ENCODE measurements around the gene IDI1. TPM values are rescaled to one million over a fixed set of nuclear protein-coding genes. Genes with fewer than 3 reads are reported as not detected.

IDI1 gene
- total and polyA plus RNA-seq, 2 of the 13 experiments (the other 11 are each of a cell fraction or from before 2014, with no cell fraction given) = 44.4 to 145 TPM

DNA sequence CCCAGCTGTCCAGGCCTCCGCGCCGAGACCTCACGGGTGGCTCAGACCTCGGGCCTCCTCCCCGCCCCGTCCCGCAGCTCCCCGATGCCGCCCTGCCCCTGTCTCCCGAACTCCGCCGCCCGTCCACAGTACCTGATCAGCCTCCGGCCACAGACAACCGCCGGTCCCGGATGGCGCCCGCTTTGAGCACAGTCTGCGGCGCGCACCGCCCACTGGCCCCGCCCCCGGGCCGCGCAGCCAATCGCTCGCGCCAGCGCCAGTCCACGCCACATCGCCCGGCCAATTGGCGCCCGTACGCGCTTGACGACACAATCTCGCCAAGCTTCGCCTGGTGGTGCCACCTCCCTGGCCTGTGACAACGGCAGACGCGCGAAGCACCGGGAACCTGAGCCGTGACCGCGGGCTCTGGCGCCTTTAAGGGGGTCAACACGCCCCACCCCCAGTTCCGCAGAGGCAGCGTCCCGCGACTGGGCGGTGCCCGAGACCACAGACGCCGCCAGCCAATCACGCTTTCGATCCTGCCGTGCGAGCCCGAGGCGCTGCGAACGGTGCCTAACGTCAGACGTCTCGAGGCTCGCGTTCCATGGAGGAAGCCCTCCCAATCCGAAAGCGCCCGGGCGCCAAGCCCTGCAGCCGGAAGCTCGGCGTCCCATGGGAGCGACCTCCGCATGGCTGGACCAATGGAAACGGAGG lies at the start of gene IDI1 (continued):
- TF ChIP-seq FOXJ3 (CRISPR knock-in tag; IDR thresholded peaks at IDR 0.05; ENCODE audit: borderline replicate concordance) (peak; percentile 67), ZNF841 (CRISPR knock-in tag; IDR thresholded peaks at IDR 0.05; ENCODE audit: borderline replicate concordance) (no peak), ZKSCAN8 (CRISPR knock-in tag; IDR thresholded peaks at IDR 0.05; ENCODE audit: borderline replicate concordance) (no peak), HNRNPH1 (optimal IDR thresholded peaks at IDR 0.05; ENCODE audit: low read depth, low read length) (no peak), ZNF616 (CRISPR knock-in tag; IDR thresholded peaks at IDR 0.05; ENCODE audit: low read depth) (no peak), NFYB (CRISPR knock-in tag; IDR thresholded peaks at IDR 0.05) (peak; percentile 89), ELF3 (CRISPR knock-in tag; IDR thresholded peaks at IDR 0.05) (peak; percentile 28), RFX3 (CRISPR knock-in tag; IDR thresholded peaks at IDR 0.05) (0 out of 2 replicates have a peak, but pooled peaks have one; percentile 8), ZNF367 (CRISPR knock-in tag; IDR thresholded peaks at IDR 0.05; ENCODE audit: borderline replicate concordance) (0 out of 2 replicates have a peak, but pooled peaks have one; percentile 47), TOE1 (CRISPR knock-in tag; IDR thresholded peaks at IDR 0.05) (no peak), ZNF761 (CRISPR knock-in tag; conservative IDR thresholded peaks at IDR 0.05) (peak; percentile 77; the same call in 1 of the 2 replicates)
- TF ChIP-seq, protein P1, sequence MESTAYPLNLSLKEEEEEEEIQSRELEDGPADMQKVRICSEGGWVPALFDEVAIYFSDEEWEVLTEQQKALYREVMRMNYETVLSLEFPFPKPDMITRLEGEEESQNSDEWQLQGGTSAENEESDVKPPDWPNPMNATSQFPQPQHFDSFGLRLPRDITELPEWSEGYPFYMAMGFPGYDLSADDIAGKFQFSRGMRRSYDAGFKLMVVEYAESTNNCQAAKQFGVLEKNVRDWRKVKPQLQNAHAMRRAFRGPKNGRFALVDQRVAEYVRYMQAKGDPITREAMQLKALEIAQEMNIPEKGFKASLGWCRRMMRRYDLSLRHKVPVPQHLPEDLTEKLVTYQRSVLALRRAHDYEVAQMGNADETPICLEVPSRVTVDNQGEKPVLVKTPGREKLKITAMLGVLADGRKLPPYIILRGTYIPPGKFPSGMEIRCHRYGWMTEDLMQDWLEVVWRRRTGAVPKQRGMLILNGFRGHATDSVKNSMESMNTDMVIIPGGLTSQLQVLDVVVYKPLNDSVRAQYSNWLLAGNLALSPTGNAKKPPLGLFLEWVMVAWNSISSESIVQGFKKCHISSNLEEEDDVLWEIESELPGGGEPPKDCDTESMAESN (CRISPR knock-in tag; conservative IDR thresholded peaks at IDR 0.05) = peak; percentile 89
- TF ChIP-seq, protein P2, sequence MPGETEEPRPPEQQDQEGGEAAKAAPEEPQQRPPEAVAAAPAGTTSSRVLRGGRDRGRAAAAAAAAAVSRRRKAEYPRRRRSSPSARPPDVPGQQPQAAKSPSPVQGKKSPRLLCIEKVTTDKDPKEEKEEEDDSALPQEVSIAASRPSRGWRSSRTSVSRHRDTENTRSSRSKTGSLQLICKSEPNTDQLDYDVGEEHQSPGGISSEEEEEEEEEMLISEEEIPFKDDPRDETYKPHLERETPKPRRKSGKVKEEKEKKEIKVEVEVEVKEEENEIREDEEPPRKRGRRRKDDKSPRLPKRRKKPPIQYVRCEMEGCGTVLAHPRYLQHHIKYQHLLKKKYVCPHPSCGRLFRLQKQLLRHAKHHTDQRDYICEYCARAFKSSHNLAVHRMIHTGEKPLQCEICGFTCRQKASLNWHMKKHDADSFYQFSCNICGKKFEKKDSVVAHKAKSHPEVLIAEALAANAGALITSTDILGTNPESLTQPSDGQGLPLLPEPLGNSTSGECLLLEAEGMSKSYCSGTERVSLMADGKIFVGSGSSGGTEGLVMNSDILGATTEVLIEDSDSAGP (CRISPR knock-in tag; IDR thresholded peaks at IDR 0.05; ENCODE audit: borderline replicate concordance) = peak; percentile 100
- TF ChIP-seq, protein P3, sequence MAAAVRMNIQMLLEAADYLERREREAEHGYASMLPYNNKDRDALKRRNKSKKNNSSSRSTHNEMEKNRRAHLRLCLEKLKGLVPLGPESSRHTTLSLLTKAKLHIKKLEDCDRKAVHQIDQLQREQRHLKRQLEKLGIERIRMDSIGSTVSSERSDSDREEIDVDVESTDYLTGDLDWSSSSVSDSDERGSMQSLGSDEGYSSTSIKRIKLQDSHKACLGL (CRISPR knock-in tag; IDR thresholded peaks at IDR 0.05) = peak; percentile 86
- TF ChIP-seq, protein P4, sequence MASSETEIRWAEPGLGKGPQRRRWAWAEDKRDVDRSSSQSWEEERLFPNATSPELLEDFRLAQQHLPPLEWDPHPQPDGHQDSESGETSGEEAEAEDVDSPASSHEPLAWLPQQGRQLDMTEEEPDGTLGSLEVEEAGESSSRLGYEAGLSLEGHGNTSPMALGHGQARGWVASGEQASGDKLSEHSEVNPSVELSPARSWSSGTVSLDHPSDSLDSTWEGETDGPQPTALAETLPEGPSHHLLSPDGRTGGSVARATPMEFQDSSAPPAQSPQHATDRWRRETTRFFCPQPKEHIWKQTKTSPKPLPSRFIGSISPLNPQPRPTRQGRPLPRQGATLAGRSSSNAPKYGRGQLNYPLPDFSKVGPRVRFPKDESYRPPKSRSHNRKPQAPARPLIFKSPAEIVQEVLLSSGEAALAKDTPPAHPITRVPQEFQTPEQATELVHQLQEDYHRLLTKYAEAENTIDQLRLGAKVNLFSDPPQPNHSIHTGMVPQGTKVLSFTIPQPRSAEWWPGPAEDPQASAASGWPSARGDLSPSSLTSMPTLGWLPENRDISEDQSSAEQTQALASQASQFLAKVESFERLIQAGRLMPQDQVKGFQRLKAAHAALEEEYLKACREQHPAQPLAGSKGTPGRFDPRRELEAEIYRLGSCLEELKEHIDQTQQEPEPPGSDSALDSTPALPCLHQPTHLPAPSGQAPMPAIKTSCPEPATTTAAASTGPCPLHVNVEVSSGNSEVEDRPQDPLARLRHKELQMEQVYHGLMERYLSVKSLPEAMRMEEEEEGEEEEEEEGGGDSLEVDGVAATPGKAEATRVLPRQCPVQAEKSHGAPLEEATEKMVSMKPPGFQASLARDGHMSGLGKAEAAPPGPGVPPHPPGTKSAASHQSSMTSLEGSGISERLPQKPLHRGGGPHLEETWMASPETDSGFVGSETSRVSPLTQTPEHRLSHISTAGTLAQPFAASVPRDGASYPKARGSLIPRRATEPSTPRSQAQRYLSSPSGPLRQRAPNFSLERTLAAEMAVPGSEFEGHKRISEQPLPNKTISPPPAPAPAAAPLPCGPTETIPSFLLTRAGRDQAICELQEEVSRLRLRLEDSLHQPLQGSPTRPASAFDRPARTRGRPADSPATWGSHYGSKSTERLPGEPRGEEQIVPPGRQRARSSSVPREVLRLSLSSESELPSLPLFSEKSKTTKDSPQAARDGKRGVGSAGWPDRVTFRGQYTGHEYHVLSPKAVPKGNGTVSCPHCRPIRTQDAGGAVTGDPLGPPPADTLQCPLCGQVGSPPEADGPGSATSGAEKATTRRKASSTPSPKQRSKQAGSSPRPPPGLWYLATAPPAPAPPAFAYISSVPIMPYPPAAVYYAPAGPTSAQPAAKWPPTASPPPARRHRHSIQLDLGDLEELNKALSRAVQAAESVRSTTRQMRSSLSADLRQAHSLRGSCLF (CRISPR knock-in tag; IDR thresholded peaks at IDR 0.05; ENCODE audit: borderline replicate concordance) = no peak
- TF ChIP-seq, protein P5, sequence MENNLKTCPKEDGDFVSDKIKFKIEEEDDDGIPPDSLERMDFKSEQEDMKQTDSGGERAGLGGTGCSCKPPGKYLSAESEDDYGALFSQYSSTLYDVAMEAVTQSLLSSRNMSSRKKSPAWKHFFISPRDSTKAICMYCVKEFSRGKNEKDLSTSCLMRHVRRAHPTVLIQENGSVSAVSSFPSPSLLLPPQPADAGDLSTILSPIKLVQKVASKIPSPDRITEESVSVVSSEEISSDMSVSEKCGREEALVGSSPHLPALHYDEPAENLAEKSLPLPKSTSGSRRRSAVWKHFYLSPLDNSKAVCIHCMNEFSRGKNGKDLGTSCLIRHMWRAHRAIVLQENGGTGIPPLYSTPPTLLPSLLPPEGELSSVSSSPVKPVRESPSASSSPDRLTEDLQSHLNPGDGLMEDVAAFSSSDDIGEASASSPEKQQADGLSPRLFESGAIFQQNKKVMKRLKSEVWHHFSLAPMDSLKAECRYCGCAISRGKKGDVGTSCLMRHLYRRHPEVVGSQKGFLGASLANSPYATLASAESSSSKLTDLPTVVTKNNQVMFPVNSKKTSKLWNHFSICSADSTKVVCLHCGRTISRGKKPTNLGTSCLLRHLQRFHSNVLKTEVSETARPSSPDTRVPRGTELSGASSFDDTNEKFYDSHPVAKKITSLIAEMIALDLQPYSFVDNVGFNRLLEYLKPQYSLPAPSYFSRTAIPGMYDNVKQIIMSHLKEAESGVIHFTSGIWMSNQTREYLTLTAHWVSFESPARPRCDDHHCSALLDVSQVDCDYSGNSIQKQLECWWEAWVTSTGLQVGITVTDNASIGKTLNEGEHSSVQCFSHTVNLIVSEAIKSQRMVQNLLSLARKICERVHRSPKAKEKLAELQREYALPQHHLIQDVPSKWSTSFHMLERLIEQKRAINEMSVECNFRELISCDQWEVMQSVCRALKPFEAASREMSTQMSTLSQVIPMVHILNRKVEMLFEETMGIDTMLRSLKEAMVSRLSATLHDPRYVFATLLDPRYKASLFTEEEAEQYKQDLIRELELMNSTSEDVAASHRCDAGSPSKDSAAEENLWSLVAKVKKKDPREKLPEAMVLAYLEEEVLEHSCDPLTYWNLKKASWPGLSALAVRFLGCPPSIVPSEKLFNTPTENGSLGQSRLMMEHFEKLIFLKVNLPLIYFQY (CRISPR knock-in tag; IDR thresholded peaks at IDR 0.05; ENCODE audit: borderline replicate concordance) = no peak
